ENCODE data around the gene MS4A15.
"Not testable (repeated sequence)": the region's sequence is repeated elsewhere in the genome, so short reads cannot be mapped to it uniquely, and the experiment has no call there.

The MS4A15 gene

DNA sequence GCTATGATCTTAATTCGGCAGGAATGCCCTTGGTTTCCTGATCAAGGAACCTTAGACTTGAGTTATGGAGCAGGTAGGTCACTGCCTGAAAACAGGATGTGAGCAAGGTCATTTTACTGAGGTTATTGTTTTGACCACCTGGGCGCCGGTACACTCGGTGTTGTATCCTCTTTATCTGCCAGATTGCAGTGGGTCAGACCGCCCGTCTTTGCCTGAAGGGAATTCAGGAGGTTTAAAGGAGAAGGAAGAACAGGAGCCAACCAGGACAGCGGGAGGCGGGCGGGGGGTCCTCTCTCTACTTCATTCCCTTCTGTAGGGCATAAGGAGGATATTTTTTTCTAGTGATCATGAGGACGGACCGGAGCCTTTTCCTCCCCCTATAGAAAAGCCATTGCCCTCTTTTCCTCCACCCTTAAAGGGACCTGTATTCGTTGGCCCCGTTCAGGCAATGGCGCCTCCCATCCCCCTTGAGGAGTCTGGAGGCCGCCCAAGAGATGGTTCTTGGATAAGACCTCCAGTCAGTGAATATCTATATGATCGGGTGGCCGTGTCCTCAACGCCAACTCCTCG, 649 bp downstream of the MS4A15 start:
- DNase-seq, result no peak

DNA sequence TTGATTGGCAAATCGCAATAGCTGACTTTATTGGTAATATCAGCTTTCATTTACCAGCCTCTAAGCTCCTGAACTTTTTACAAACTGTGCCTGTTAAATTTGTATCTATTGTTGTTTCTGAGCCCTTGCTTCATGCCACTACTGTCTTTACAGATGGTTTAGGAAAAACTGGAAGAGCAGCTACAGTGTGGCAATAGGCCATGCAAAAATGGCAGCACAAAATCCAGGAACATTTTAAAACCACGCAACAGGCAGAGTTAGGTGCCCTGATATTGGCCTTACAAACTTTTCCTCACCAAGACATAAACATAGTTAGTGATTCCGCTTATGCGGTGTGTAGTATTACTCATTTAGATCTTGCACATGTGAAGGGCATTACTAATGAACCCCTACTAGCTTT, 2.0 kb downstream of the MS4A15 start:
- not testable (repeated sequence) for DNase-seq

DNA sequence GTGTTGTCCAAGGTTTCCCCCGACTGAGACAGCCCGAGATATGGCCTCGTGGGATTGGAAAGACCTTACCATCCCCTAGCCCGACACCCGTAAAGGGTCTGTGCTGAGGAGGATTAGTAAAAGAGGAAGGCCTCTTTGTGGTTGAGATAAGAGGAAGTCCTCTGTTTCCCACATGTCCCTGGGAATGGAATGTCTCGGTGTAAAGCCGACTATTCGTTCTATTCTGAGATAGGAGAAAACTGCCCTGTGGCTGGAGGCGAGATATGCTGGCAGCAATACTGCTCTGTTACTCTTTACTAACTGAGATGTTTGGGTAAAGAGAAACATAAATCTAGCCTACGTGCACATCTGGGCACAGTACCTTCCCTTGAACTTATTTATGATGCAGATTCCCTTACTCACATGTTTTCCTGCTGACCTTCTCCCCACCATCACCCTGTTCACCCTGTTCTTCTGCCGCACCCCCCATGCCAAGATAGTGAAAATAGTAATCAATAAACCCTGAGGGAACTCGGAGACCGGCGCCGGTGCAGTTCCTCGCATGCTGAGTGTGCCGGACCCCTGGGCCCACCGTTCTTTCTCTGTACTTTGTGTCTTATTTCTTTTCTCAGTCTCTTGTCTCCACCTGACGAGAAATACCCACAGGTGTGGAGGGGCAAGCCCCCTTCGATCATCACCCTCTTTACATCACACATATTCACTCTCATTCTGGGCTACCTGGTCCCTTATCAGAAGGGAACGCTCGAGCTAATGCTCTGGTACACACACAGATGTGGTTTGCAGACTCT, 3.0 kb downstream of the MS4A15 start:
- DNase-seq, result not testable (repeated sequence)

DNA sequence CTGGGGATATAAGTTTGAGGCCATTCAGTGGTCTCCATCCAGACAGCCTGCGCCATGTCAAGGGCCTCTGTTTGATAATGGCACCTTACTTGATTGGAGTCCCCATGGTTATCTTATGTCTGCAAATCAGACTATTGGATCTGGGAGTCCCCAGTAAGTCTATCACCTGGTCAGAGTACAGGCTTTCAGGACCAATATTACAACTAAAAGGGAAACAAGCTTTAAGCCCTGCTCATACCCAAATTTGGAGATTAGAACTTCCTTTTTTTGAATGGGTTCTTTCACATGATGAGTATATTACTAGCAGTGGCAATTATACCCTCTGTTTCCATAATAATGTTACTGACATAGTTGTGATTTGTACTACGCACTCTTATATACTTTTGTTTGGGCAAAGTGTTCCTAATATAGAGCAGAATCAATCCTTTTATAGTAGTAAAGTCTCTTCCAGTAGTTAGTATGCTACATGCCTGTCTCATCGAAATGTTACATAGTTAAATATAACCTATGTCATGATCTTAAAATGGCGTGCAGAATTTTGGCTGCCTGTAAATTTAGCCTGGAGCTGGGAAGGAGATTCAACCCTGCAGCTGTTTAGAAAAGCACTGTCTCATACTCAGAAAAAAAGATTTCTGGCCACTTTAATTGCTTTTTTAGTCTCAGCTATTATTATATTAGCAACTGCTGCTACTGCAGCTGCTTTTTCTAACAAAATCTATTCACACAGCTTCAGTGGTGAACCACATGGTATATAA, 4.9 kb downstream of the MS4A15 start:
- no peak for DNase-seq

DNA sequence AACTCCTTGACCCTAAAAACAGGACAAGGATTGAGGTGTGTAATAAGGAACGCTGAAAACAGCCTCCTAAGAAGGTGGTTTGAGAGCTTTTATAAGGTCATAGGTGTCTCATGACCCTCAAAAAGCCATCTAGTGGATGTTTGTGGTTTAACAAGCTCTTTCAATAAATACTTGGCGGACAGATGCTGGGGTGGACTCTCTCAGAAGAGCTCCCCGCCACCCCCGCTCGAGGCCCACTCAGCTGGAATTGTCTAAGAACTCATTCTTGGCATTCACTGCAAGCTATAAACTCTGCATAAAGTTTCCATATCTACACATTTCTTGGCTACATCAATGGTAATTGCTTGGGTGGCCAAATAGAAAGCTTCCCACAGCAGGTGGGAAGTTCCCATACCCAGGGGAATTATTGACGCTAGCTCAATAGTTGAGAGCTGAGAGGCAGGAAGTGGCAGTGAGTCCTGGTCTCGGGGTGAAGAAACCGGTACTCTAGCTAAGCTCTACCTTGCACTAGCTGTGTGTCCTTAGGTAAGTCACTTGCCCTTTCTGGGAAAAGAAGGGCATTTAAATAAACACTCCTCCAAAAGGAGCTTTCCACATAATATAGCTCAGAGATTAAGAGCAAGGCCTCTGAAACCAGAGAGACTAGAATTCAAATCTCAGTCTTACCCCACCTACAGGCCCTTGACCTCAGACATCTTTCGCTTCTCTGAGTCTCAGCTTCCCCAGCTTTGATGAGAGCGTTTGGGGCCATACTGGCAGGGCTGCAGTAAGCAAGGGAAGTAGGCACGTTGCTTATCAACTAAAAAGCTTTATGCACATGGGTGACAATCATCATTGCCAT, 6.4 kb downstream of the MS4A15 start:
- DNase-seq, result no peak

DNA sequence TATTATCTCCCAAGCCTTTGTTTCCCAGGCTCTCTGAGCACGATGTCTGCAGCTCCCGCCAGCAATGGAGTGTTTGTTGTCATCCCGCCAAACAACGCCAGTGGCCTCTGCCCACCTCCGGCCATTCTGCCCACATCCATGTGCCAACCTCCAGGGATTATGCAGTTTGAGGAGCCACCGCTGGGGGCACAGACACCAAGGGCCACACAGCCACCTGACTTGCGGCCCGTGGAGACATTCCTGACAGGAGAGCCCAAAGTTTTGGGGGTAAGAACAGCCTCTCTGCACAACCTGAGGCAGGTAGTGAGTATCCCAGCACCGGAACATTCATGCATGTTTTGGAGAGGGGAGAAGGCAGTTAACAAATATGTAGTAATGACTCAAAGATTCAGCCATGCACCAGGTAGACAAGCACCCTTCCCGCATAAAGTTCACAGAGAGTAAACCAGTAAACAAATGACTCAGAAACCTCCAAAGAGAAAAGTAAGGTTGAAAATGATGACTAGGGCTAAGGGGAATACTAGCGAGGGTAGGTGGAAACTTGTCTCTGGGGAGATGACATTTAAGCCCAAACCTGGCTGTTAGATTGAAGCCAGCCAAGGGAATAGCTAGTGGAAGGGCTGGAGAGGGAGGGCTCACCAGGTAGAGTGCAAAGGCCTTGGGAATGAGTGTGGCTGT, 7.2 kb downstream of the MS4A15 start:
- no peak for DNase-seq

DNA sequence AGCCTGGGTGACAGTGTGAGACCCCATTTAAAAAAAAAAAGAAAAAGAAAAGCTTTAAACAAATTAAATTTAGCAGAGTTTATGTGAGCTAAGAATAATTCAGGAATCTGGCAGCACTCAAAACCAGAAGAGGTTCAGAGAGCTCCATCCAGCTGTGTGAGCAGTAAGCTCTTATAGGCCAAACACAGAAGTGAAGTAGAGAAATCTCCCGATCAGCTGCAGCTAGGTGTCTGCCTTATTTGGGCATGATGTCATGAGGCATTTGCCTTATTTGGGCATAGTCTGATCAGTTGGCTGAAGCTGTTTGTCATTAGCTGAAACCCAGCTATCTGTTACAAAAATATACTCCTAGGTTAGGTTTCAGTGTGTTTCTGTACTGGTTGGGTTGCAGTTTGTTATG, 8.2 kb downstream of the MS4A15 start:
- no peak for DNase-seq

DNA sequence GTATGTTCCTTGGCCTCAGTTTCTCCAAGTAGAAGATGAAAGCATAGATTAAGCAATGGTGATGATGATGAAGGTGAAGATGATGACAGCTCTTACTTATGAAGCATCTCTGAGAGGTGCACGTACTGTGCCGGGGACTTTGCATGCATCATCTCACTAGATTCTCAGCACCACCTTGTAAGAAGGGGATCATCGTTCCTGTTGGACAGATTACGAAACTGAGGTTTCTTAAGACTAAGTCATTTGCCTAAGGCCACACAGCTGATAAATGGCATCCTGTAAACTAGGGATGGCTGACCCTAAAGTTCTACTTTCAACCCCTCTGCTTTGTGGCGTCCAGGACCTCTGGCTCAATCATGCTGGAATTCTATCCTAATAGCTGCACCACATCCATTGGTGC, 8.7 kb downstream of the MS4A15 start:
- DNase-seq, result no peak

DNA sequence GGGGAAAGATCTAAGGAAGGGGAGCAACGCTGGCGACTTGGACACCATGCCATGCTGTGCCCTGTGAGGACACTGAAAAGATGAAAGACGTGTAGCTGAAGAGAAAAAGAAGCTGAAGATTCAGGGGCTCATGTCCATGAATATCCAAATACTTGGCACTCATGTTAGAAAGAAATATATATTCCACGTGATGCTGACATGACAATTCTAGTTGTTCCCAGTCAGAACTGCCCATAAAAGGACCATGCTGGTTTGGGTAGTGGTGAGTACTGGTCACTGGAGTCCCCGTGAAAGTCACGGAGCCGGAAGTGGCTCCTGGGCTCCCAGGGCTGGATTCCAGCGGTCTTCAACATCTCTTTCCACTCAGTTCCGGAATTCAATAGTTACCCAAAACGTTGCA, 9.9 kb downstream of the MS4A15 start:
- DNase-seq, result no peak

DNA sequence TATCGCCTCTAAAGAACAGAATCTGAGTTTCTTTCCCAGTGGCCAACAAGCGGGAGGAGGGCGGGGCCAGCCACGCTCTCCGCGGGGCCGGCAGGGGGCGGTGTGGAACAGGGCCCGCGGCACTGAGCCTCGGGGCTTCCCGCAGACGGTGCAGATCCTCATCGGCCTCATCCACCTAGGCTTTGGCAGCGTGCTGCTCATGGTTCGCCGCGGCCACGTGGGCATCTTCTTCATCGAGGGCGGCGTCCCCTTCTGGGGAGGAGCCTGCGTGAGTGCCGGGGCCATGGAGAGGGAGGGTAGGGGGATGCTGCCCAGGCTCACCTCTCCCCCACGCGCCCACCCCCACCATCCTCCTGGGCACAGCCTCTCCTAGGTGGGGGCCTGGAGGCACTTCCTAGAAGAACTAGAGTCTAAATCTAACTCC, 10.7 kb downstream of the MS4A15 start:
- DNase-seq, result no peak

DNA sequence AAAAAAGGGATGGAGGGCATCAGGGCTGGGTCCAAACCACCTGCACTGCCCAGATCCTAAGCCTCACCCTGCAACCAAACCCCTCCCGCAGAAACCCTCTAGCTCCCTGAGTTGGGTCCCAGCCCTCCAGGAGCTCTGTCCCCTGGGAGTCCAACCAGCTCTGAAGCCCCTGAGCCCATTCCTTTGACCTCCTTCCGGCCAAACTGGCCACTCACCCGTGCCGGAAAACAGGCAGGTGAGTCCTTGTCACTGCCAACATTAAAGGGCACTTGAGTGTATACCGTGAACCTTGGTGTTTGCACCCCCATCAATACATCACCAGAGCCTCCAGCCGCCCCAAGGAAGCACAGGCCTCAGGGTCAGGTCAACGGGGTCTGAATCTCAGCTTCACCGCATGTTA, 11.5 kb downstream of the MS4A15 start:
- no peak for DNase-seq

DNA sequence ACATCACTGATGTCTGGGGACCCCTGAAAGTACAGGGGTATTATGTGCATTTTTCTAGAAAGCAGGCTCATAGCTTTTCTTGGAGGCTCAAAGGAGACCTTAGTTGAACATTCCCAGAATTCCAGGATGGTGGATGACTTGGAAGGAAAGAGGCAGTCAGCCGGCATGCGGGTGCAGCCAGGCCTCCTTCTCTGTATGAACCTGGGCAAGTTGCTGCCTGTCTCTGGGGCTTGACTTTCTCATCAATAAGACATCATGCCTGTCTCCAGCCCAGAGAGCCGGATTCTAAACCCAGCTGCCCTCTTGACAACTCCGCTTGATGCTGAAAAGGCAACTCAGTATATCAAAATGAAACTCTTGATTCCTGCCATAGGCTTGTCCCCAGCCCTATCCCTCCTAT, 12.6 kb downstream of the MS4A15 start:
- no peak for DNase-seq

DNA sequence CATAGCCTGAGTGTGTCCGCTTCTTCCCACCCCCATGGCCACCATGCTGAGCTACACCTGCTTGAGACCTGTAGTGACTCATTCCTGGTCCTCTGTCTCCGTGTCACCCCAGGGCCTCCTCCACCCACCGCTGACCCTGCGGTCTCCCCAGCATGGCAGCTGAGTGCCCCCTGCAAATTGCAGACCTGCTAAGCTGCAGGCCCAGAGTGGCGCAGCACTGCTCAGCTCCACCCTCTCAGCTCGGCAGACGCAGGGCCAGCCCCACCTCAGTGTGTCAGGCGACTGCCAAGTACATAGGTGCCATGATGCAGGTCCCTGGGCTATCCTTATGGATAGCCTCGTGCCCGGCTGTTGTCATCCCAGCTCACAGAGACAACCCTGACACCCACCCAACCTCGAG, 13.1 kb downstream of the MS4A15 start:
- no peak for DNase-seq

DNA sequence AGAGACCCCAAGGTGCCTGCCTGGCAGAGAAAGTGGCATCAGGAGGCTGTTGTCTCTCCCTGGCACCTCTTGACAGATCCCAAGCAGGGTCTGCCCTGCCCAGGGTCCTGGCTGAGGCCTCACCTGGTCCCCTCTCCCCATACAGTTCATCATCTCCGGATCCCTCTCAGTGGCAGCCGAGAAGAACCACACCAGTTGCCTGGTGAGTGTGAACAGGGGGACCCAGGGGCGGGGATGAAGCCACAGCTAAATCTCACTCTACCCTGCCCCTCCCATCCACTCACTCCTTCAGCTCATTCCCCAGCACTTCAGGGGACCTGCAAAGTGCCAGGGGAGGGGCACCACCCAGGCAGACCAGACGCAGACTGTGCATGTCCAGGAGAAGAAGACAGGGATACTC, 14.5 kb downstream of the MS4A15 start:
- DNase-seq, result no peak

DNA sequence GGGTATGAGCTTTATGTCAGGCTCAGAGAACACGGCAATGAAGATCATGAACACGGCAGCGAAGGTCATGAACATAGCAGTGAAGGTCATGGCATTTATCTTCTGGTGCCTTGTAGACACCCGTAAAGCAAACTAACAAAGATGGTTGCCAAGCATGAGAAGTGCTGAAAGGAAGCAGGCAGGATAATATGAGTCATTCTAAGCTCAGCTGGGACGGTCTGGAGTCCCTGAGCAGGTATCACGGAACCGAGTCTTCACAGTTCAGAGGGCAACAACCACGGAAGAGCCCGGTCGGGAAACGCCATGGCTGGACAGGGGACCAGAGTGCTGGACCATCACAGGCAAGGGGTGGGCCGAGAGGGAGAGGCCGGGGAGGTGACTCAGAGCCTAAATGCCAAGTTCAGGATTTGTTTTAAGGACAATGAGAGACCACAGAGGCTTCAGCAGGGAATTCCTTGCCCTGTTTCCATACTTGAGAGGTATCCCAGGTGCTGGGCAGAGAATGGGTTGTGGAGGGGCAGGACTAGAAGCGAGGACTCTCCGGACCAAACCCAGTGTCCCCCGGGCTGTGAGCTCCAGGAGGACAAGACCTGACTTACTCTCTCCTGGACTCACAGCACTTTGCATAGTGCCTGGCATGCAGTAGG, 15.3 kb downstream of the MS4A15 start:
- no peak for DNase-seq

DNA sequence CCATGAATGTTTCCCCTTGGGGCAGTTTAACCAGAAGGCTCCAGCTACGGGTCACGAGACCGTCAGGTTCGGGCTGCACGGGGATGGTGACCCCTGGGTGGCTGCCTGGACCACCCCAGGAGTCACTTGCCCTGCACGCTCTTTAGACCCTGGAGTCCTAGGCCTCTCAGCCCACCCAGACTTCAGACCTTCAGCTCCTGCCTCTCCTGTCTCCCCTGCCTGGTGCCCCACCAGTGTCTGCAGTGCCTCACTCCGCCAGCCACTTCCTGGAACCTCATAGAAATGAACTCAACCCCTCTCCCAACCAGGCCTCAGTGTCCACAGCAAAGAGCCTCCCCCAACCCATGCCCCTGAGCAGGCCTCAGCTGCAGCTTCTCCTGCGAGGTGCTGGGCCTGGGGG, 16.0 kb downstream of the MS4A15 start:
- DNase-seq, result no peak

DNA sequence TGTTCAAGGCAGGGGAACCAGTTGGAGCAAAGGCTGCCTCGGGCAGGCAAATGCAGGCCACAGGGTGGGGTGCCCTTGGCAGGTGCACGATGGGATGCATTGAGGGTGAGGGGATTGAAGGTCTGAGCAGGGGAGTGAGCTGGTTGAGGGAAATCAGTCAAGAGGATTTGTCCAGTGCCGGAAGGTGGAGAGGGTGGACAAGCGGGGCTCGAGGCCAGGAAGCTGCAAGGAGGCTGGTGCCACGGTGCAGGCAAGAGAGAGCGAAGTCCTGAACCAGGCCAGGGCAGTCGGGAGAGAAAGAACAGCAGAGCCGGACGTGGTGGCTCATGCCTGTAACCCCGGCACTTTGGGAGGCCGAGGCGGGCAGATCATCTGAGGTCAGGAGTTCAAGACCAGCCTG, 18.1 kb downstream of the MS4A15 start:
- DNase-seq, result no peak

DNA sequence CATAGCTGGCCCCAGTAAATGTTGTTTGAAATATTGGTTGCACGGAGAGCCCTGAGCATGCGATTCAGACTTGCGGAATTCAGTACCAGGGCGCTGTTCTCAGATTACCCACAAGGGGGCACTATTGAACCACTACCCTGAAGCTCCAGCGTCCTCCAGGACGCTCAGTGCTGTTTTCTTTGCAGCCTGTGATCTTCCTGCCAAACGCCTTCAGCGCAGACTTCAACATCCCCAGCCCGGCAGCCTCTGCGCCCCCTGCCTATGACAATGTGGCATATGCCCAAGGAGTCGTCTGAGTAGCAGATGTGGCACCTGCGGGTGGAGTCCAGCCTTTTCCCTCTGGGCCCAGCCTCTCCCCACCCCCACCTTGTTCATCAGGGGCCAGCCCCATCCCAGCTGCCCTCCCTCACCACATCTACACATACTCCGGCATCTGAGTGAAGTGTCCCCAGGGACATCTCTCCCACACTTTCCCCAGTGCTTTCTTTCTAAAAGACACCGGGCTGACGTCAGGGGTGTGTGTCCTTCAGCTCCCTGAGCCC, 18.8 kb downstream of the MS4A15 start:
- DNase-seq, result peak; percentile 89

DNA sequence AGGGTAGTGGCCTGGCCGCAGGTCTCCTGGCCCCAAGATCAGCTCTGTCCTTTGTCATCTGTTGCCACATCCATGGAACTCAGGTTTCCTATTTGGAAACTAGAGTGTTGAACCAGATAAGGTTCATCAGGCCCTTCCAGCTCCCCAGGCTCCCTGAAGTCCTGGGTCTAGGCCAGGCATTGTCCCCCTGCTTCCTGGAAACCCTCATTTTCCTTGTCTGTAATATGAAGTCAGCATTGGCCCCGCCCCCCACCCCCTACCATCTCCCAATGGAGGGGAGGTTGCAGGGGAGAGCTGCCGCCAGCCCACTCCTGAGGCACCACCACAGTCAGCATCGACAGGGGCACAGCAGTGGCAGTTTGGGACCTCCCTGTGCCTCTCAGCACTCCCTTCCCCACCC, 19.5 kb downstream of the MS4A15 start:
- DNase-seq, result no peak

DNA sequence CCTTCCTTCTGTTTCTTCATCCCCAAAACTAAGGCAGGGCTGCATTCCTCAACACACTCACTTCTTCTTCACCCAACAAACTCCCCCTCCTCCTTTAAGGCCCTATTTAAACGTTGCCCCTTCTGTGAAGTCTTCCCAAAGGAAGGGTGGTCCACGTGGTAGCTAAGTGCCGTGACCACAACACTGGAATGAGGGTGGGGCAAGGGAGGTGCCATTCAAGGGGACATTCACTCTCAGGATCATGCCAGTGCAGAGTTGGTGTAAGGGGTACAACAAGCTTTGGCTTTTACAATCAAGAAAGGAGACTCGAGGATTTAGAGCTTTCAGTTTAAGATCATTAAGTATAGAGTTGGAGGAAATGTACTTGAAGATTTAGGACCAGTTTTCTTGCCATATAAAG, 20.4 kb downstream of the MS4A15 start:
- no peak for DNase-seq

DNA sequence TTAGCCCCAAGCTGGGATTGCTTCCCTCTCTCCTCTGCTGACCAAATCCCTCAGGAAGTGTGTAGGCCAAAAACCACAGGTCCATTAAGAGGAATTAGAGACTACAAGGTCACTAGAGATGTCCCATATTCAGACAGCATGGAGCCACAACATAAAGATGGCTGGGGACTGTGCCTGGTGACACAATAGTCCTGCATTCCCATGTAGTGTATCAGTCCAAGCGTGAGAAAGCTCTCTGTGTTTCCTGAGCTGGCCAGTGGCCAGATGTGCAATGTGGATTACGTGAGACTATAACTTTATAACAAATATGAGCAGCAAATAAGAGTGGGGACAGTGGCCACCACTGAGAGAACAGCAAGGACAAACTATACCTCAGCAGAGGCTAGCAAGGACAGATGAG, 20.9 kb downstream of the MS4A15 start:
- no peak for DNase-seq

DNA sequence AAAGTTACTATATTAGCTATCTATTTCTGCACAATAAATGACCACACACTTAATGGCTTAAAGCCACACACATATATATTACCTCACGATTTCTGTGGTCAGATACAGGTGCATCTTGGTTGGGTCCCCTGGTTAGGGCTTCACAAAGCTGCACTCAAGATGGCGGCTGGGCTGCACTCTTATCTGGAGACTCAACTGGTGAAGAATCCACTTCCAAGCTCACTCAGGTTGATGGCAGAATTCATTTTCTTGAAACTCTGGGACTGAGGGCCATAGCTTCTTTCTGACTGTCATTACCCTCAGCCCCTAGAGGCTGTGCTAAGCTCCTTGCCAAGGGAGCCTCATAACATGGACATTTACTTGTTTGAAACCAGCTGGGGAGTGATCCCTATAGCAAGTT, 23.4 kb downstream of the MS4A15 start:
- no peak for DNase-seq

Measured in NCI-H1694 (cell line).